KOPT-K1 (cell line): ENCODE data around the gene KIAA0513.

ENCODE experiments used
- H3K27ac ChIP-seq: fragments of 200-600 bp; sonication (generic); 2 replicates; pipeline ENCODE4 v1.5.1; 2016; ENCODE audit warnings: antibody characterized with exemption, mild to moderate bottlenecking, low read depth, low read length; ENCODE audit not compliant: poor library complexity, severe bottlenecking
- H3K36me3 ChIP-seq: fragments of 200-600 bp; sonication (generic); 2 replicates; pipeline ENCODE4 v1.5.1; 2017; ENCODE audit warnings: antibody characterized with exemption, mild to moderate bottlenecking, low read length, moderate library complexity; ENCODE audit not compliant: insufficient read depth
- H3K9me3 ChIP-seq: fragments of 200-600 bp; sonication (generic); 2 replicates; pipeline ENCODE4 v1.5.1; 2017; ENCODE audit warnings: antibody characterized with exemption, low read length, mild to moderate bottlenecking; ENCODE audit not compliant: insufficient read depth, poor library complexity, severe bottlenecking

KIAA0513 gene

DNA sequence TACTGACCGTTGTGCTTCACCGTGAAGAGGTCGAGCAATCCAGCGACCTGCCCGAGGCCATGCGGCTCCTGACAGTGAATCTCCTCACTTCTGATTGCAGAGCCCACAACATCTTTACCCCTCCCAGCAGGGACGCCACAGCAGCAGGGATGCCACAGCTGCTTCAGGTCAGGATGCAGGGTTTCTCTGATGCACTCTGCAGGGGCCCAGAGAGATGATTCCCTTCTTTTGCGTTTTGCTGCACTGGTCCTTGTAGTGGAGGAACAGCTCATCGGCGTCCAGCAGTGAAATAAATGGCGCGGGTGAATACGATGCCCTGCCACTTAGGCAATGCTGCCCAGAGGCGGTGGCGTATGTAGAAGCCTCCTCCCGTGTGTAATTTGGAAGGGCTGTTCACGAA, 5.6 kb downstream of the KIAA0513 start:
- Histone ChIP-seq H3K27ac (no peak overlapping the region), H3K36me3 (no peaks in the 10 kb centered on the region), H3K9me3 (no peaks in the 10 kb centered on the region)

DNA sequence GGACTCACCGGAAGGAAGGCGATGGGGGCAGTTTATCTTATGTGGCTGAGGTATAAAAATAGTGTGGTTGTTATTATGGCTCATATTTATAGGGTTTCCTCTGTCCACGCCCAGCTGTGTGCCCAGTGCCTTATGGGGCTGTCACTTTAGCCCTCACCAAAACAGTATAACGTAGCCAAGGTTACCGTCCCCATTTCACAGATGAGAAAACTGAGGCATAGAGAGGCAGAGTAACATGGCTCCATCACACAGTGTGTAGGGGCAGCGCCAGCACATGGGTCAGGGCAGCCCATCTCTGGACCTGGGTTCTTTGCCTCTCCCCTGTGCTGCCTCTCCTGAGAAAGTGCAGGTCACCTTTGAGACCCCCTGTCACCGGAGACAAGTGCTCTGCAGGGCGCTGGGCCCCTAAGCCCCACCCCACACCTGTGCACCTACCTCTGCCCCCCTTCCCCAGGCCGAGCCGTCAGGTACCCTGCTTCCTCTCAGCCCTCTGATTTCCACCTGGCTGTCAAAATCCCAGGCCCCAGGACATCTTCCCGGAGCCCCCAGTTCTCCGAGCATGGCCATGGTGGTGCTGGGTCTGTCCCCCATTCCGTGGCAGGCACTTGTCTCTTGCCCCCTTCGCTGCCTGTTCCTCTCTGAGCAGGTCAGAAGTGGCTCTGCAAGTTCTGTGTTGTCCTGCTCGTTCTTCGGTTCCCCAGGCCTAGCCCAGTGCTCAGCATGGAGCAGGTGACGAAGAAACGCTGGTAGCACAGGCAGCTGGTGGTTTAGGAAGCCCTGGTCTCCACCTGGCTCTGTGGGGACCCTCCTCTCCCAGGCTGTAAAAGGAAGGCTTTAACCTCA, 7.2 kb downstream of the KIAA0513 start:
- Histone ChIP-seq H3K9me3 (no peaks in the 10 kb centered on the region), H3K36me3 (no peaks in the 10 kb centered on the region), H3K27ac (no peak overlapping the region)

DNA sequence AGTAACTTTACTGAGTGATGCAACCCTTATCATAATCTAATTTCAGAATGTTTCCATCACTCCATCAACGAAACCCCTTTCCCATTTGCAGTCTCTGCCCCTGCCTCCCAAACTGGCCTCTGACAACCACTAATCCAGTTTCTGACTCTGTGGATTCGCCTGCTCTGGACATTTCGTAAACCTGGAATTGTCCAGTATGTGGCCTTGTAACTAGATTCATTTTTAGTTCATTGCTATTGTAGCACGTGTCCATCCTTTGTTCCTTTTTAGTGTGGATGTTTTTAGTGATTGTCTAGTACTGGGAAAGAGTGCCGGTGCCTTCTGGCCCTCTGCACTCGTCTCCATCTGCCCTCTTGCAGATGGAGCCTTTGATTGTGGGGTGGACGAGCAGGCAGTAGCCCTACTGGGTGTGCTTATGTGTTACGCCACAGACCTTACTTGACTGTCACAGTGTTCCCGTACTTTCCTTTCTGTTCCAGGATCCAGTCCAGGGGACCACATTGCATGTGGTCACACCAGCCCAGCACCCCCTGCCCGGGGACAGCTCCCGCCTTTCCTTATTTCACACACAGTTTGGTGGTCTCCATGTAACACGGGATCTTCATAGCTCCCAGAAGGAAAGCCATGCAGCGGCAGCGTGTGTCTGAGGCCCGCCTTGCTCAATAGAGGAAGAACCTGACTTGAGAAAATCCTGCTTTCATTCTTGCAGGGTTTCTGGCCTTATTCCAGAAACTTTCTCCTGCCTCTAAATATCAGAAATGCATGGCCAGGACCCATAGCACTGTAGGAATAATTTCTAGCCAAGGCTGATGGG, 8.8 kb downstream of the KIAA0513 start:
- H3K27ac ChIP-seq = no peak overlapping the region
- no peaks in the 10 kb centered on the region for H3K36me3 ChIP-seq
- H3K9me3 ChIP-seq = no peaks in the 10 kb centered on the region

DNA sequence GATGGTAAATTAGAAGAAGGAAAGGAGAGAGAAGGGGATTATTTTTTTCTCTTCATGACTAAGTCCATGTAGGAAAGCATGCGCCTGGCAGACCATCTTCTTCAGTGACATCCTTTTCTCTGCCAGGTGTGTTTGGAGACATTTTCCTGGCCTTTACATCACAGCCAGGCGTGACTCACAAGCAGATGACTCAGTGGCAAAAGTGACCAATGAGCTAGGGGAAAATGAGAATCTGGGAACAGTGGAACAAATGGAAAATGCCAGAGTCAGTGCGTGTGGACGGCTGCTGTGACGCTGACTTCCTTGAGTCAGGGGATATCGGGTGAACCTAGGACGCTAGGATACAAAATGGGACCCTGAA, 9.4 kb downstream of the KIAA0513 start:
- Histone ChIP-seq H3K36me3 (no peaks in the 10 kb centered on the region), H3K9me3 (no peaks in the 10 kb centered on the region), H3K27ac (no peak overlapping the region)

DNA sequence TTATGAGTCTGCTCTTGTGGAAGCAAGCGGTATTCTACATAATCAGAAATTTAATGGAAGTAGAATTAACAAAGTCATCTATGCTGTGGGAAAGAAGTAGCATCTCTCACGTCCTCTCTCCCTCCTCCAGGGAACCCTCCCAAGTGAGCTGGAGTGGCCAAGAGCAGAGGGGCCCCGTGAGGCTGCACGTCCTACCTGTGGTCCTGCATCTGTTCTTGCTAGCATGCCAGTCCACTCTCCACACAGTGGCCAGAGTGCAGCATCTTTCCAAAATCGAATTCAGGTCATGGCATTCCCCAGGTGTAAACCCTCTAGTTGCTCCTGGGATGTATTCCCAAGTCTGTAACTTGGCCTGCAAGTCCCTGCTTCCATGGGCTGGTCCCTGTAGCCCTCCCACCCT, 10.1 kb downstream of the KIAA0513 start:
- no peak overlapping the region for H3K27ac ChIP-seq
- H3K9me3 ChIP-seq = no peaks in the 10 kb centered on the region
- no peaks in the 10 kb centered on the region for H3K36me3 ChIP-seq

DNA sequence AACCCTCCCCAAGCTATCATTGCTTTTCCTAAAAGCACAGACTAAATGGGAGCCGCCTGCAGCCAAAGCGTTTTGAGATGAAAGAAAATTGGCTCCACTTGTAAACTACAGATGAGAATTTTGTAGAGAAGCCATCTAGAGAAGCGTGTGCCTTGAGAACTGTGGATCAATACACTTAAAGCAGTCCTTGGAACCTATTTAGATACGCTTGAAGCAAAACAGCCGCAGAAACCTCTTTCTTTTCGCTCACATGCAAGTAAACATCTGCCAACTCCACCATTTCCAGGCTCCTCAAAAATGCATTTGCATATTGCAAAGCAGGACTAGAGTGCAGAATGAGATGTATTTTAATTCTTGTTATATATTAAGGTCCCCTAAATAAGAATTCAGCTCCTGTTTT, 13.1 kb downstream of the KIAA0513 start:
- Histone ChIP-seq H3K27ac (no peak overlapping the region), H3K36me3 (no peaks in the 10 kb centered on the region), H3K9me3 (no peaks in the 10 kb centered on the region)

DNA sequence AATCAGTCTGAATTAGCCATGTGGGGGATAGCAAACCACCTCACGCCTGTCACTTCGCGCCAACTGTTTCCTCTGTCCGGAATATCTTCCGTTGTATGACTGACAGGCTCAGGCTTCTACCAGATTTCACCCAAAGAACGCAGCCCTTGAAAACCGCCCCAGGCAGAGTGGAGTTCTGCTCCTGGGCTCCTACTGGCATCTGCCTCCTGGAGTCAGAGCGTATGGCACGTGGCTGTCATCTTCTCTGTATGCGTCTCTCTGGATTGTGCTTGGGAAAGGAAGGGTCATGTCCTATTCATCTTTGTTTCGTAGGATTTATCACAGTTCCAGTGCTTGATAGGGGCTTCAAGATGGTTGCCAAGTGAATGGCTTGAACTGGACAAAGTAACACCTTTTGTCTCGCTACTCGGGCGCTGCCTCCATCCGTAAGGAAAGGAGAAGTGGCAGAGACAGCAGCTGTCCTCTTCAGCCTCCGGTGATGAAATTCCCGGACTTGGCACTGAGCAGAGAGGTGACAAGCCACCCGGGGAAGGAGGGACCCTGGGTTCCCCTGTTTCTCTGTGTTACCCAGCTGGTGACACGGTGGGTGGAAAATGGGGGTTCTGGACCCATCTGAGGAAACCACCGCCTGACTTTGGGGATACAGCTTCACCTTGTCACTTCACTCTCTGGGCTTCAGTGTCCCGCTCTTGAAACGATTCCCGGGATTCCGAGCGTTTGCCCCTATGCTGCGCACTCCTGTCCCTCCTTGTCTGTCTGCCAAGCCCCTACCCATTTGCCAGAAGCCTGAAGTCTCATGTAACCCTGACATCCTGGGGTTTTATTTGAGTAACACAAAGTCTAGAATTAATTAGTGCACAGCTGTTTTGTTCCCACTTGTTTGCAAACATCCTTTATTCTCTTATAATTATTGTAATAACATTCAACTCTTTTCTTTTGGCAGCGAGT, 13.9 kb downstream of the KIAA0513 start:
- H3K36me3 ChIP-seq = no peaks in the 10 kb centered on the region
- H3K9me3 ChIP-seq = no peaks in the 10 kb centered on the region
- H3K27ac ChIP-seq = no peak overlapping the region

DNA sequence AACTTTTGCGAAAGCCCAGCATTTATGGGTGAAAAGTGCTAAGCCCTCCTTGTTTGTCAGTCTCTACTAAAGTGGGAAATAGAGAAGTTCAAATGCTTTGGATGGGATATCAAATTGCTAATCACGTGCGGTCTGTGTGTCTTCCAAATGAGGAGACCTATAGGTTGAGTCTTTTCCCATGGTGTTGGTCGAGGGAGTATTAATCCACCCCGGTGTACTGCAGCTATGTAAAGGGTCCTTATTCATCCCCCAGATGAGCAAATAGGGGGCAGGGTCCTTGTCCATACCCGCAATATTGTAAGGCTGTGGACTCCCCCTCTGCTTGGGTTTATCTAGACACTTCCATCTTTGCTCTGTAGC, 14.6 kb downstream of the KIAA0513 start:
- Histone ChIP-seq H3K27ac (no peak overlapping the region), H3K36me3 (no peaks in the 10 kb centered on the region), H3K9me3 (no peaks in the 10 kb centered on the region)

DNA sequence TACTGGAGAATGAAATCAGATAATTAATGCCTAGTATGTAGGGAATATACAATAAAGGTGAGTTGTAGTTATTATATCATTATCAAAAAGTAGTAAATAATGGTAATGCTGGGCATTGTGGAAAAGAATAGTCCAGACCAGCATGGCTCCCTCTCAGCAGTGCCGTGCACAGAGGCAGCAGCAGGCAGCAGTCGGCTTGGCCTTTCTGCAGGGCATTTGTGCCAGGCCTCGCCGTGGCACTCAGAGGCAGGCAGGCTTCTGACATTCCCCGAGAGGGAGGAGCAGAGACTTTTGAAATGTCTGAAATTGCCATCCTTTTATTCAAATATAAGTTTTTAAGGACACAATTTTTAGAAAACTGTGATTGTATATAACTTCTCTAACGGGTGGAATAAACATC, 15.0 kb downstream of the KIAA0513 start:
- H3K27ac ChIP-seq = no peak overlapping the region
- H3K9me3 ChIP-seq = no peaks in the 10 kb centered on the region
- no peaks in the 10 kb centered on the region for H3K36me3 ChIP-seq

DNA sequence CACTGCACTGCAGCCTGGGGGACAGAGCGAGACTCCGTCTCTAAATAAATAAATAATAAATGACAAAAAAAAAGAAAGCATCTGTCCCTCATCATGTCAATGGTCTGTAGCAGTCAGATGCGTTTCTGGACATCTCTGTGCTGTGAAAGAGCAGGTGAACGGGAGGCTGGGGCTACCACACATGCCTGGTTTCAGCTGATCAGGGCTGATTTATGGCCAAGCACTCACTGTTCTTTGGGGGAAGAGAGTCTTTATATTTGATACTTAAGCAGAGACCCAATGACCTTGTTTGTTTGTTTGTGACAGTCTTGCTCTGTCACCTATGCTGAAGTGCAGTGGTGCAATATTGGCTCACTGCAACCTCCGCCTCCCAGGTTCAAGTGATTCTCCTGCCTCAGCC, 17.5 kb downstream of the KIAA0513 start:
- Histone ChIP-seq H3K27ac (no peak overlapping the region), H3K36me3 (no peaks in the 10 kb centered on the region), H3K9me3 (no peaks in the 10 kb centered on the region)

DNA sequence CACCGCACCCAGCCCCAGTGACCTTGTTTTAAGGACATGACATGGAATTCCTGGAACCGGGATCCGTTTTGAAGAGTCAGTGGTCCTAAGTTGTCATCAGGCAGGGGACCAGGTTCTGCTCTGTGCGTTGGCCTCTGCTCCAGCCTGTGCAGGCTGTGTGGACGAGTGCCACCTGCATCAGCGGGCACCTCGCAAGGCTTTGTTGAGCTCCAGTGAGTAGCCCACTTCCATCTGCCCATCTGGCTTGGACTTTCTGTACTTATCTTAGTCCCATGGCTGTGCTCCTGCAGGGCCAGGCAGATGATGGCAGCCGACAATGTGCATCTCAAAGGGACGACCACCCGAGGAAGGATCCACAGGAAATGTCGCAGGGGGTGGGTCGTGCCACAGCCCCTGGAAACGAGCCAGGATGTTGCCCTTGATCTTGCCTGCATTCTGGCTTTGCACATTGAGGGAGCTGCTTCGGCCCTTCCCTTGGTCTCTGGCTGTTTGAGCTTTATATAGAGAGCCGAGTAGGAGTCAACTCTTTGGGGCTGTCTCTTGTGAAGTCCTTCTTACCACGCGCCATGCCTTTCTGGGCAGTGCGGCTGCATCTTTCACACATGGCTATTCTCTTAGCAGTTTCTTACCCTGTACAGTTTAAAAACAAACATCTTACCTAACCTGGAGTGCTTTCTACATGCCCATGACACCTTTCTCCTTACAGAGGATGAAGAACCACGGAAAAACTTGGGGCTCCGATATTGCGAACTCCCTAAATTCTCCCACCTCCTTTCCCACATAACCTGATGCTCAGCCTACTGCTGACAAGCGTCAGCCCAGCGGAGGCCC, 18.3 kb downstream of the KIAA0513 start:
- H3K9me3 ChIP-seq = no peaks in the 10 kb centered on the region
- H3K36me3 ChIP-seq = no peaks in the 10 kb centered on the region
- no peak overlapping the region for H3K27ac ChIP-seq

DNA sequence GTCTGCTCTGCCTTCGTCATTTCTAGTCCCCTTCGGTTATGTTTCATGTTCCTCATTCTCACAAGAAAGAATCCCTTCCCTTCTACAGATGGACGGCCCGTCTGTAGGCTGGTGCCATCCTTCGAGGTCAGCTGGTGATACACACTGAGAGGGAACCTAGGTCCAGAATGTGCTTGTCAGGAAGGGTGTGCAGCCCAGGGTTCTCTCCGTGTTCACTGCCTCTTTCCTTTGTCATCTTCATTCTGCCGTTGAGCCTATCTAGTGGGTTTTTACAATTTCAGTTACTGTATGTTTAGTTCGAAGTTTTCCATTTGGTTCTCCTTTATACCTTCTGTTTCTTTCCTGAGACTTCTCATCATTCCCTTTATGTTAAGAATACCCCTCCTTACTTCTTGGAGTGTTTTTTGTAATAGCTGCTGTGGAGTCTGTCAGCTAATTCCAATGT, 18.9 kb downstream of the KIAA0513 start:
- Histone ChIP-seq H3K27ac (no peak overlapping the region), H3K9me3 (no peaks in the 10 kb centered on the region), H3K36me3 (no peaks in the 10 kb centered on the region)

DNA sequence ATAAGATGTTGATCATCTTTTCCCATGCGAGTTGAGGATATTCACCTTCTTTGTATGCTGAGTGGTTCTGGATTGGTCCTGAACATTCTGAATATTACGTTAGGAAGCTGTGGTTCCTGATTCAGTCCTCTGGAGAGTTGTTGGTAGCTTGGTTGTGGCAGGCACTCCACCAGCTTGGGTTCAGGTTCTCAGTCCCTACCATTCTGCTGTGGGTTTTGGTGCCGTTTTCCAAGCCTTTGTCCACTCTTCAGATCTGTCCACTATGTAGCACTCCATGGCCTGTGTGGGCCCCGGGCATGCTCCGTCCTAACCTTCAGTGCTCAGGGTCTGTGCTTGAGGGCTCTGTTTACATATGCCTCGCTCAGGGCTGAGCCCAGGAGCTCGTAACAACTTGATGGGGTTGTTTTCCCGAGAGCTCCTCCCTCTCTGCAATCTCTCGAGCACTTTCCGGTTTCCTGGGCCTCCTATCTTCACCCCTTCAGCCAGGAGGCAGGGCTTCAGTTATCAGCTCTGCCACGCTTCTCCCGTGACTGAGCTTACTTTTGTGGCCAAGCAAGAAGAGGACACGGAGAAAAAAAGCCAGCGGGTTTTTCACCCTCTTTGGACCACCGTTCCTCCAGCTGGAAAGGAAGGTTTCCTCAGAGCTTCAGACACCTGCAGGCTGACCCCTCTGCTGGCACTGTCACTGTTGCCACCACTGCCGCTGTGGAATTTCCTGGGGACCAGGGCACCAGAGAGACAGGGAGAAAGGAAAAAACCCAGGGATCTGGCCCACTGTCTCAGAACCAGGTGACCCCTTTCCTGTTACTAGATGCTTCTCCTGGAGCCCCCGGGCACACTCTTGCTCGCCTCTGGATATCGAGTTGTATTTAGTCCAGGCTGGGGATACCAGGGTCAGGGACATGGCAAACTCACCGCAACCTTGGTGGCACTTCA, 19.6 kb downstream of the KIAA0513 start:
- H3K36me3 ChIP-seq = no peaks in the 10 kb centered on the region

More for the DNA sequence above, 19.6 kb downstream of the KIAA0513 start:
- Histone ChIP-seq H3K9me3 (no peaks in the 10 kb centered on the region), H3K27ac (no peak overlapping the region)
